Activated B cell treated with CpG ODN at 0.5 μM for 24 hours (primary cell): ENCODE results near the gene RGS9BP. TPM values are rescaled to one million over a fixed set of nuclear protein-coding genes. Genes with fewer than 3 reads are reported as not detected.
A peak's percentile ranks its signal among the peaks of the same experiment; 100 is the strongest.

Experiments
- ATAC-seq: fragments of 200-7000 bp; cut with Tn5 transposase; one replicate; pipeline ENCODE4 v1.10.0; 2021; ENCODE audit warnings: low read depth, mild to moderate bottlenecking, moderate library complexity
- CTCF ChIA-PET: fragments of 350-600 bp; sonication (Branson Sonifier 250); formaldehyde crosslinking; loops from one replicate; lab custom pipeline; 2021; ENCODE audit warnings: antibody characterized with exemption; lab: Charles Lee
- POLR2A ChIA-PET: fragments of 350-600 bp; sonication (Branson Sonifier 250); formaldehyde crosslinking; loops from one replicate; lab custom pipeline; 2021; ENCODE audit warnings: antibody characterized with exemption; lab: Charles Lee
- DNase-seq: peaks from one replicate; pipeline ENCODE4 v3.0.0; 2022
- H3K27ac Mint-ChIP-seq: one replicate; pipeline ENCODE4 v1.8.0; 2020; ENCODE audit warnings: mixed read lengths
- H3K27me3 Mint-ChIP-seq: one replicate; pipeline ENCODE4 v1.8.0; 2021; ENCODE audit warnings: mixed read lengths
- H3K36me3 Mint-ChIP-seq: one replicate; pipeline ENCODE4 v1.8.0; 2021; ENCODE audit warnings: low read depth, mixed read lengths
- H3K4me1 Mint-ChIP-seq: one replicate; pipeline ENCODE4 v1.8.0; 2021; ENCODE audit warnings: mixed read lengths
- H3K4me3 Mint-ChIP-seq: one replicate; pipeline ENCODE4 v1.8.0; 2020; ENCODE audit warnings: mild to moderate bottlenecking, mixed read lengths
- H3K9me3 Mint-ChIP-seq: one replicate; pipeline ENCODE4 v1.8.0; 2020; ENCODE audit warnings: mixed read lengths
- CTCF ChIP-seq: fragments of 200-600 bp; IDR thresholded peaks from one replicate; pipeline ENCODE4 v1.8.0; 2022; ENCODE audit warnings: antibody characterized with exemption, mild to moderate bottlenecking
- intact Hi-C: fragments of 100-400 bp; cut with micrococcal nuclease; formaldehyde crosslinking; loops from one replicate; pipeline ENCODE4 v1.15.1; 2024
- total RNA-seq: library from RNA; stranded (reverse); gene quantifications from 2 replicates; pipeline ENCODE4 v1.2.3, GENCODE V29; 2022

RGS9BP gene
- total RNA-seq, 1 donor from 2014 or later = not detected

GRCh38 chr19:32674931-32675719, 523 bp upstream of the RGS9BP start, which contains the start of gene ANKRD27:
TSS of gene ANKRD27 (minus strand) at chr19:32675180. CDS start at chr19:32659015, 16,165 bp downstream.
- Mint-ChIP-seq H3K4me1 (peaks cover 27% of the 10 kb centered on the region), H3K4me3 (peak within 1 kb of the TSS; percentile 91), H3K9me3 (no peaks in the 10 kb centered on the region), H3K27ac (peak within 1 kb of the TSS; percentile 84), H3K27me3 (peaks cover 10% of the 10 kb centered on the region), H3K36me3 (peaks cover 4% of the 10 kb centered on the region)
- no peak for TF ChIP-seq CTCF
- CTCF ChIA-PET = no interaction called here
- ATAC-seq (peak; percentile 96), DNase-seq (peak; percentile 99)
- intact Hi-C loops = loop anchor here (1.0 to 10.0 kb wide), 7 partner anchors 16 to 700 kb away; partner anchors contain the start of genes CEBPG, DPY19L3, FAAP24 and NUDT19
- POLR2A ChIA-PET = interaction anchor here (0.8 to 3.0 kb wide), 2 partner anchors 16 to 25 kb away, joined by 3 to 28 read pairs; partner anchors contain the start of gene NUDT19

GRCh38 chr19:32676186-32676894, 692 bp downstream of the RGS9BP start:
- Mint-ChIP-seq H3K36me3 (peaks cover 4% of the 10 kb centered on the region), H3K27ac (no peak overlapping the region), H3K4me1 (peaks cover 26% of the 10 kb centered on the region), H3K4me3 (peak overlapping the region; percentile 87), H3K27me3 (peaks cover 16% of the 10 kb centered on the region), H3K9me3 (no peaks in the 10 kb centered on the region)
- ChIA-PET CTCF (no interaction called here), POLR2A (interaction anchor here (3.0 kb wide), 1 partner anchor 15 kb away, joined by 28 read pairs; the partner anchor contains the start of gene NUDT19)
- intact Hi-C loops = loop anchor here (5.0 to 10.0 kb wide), 3 partner anchors 269 to 698 kb away; partner anchors contain the start of genes CEBPG, DPY19L3 and RHPN2
- ATAC-seq = no peak
- DNase-seq = no peak
- no peak for TF ChIP-seq CTCF

- H3K4me1 Mint-ChIP-seq = peaks cover 24% of the 10 kb centered on the region
- ATAC-seq (no peak), DNase-seq (no peak)
- peak overlapping the region; percentile 27 for H3K27ac Mint-ChIP-seq
- ChIA-PET POLR2A (interaction anchor here (3.0 kb wide), 1 partner anchor 15 kb away, joined by 28 read pairs; the partner anchor contains the start of gene NUDT19), CTCF (no interaction called here)
- peaks cover 16% of the 10 kb centered on the region for H3K27me3 Mint-ChIP-seq
- H3K9me3 Mint-ChIP-seq = no peaks in the 10 kb centered on the region
- peaks cover 4% of the 10 kb centered on the region for H3K36me3 Mint-ChIP-seq
- H3K4me3 Mint-ChIP-seq = peak overlapping the region; percentile 55
- no peak for TF ChIP-seq CTCF
- intact Hi-C loops = loop anchor here (5.0 to 10.0 kb wide), 3 partner anchors 270 to 698 kb away; partner anchors contain the start of genes CEBPG, DPY19L3 and RHPN2
Observed at GRCh38 chr19:32676895-32677359, 1.3 kb downstream of the RGS9BP start.

GRCh38 chr19:32677657-32678056, 2.0 kb downstream of the RGS9BP start:
- ChIA-PET CTCF (no interaction called here), POLR2A (interaction anchor here (3.0 kb wide), 1 partner anchor 14 kb away, joined by 28 read pairs; the partner anchor contains the start of gene NUDT19)
- no peak for TF ChIP-seq CTCF
- H3K36me3 Mint-ChIP-seq = peaks cover 4% of the 10 kb centered on the region
- no peaks in the 10 kb centered on the region for H3K9me3 Mint-ChIP-seq
- DNase-seq = no peak
- H3K27ac Mint-ChIP-seq = no peak overlapping the region
- H3K4me1 Mint-ChIP-seq = peaks cover 18% of the 10 kb centered on the region
- H3K27me3 Mint-ChIP-seq = peaks cover 19% of the 10 kb centered on the region
- intact Hi-C loops = loop anchor here (5.0 to 10.0 kb wide), 3 partner anchors 270 to 697 kb away; partner anchors contain the start of genes CEBPG, DPY19L3 and RHPN2
- H3K4me3 Mint-ChIP-seq = peak overlapping the region; percentile 55
- ATAC-seq = no peak
